ENCODE data around the gene CCM2.

DNA sequence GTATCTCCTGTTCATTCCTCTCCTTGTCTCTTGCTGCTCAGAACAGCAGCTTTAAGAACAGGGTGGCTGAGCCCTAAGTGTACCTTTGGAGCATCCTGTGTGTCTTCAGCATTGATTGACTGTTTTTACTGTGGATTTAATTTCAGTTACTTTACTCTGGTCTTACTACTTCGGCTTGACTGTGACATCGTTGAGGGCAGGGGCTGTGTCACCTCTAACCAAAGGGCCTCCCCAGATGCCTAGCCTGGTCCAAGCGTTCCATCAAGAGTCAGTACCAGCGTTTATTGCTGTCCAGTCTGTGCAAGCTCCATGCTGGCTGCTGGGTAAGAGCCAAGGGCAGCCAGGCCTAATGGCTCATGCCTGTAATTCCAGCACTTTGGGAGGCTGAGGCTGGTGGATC, 32.4 kb downstream of the CCM2 start:
- TF ChIP-seq, protein P1, sequence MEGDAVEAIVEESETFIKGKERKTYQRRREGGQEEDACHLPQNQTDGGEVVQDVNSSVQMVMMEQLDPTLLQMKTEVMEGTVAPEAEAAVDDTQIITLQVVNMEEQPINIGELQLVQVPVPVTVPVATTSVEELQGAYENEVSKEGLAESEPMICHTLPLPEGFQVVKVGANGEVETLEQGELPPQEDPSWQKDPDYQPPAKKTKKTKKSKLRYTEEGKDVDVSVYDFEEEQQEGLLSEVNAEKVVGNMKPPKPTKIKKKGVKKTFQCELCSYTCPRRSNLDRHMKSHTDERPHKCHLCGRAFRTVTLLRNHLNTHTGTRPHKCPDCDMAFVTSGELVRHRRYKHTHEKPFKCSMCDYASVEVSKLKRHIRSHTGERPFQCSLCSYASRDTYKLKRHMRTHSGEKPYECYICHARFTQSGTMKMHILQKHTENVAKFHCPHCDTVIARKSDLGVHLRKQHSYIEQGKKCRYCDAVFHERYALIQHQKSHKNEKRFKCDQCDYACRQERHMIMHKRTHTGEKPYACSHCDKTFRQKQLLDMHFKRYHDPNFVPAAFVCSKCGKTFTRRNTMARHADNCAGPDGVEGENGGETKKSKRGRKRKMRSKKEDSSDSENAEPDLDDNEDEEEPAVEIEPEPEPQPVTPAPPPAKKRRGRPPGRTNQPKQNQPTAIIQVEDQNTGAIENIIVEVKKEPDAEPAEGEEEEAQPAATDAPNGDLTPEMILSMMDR (IDR thresholded peaks at IDR 0.05; ENCODE audit: poor library complexity, severe bottlenecking), result no peak
- no peak for TF ChIP-seq EZH2 (IDR thresholded peaks at IDR 0.05; ENCODE audit: borderline replicate concordance, insufficient read depth, low read length, poor library complexity, severe bottlenecking)
